Left lung (tissue), 10 donors: ENCODE measurements around the gene GSK3A. TPM values are rescaled to one million over a fixed set of nuclear protein-coding genes. Genes with fewer than 3 reads are reported as not detected.

Source experiments
- ATAC-seq: fragments of 200-7000 bp; cut with Tn5 transposase; one replicate; pipeline ENCODE4 v1.9.1; 2020; ENCODE audit warnings: moderate library complexity
- DNase-seq, 4 donors: peaks; one replicate each; pipeline ENCODE4 v3.0.0-alpha.2; 2013 to 2020
- H3K27ac ChIP-seq, 2 donors: fragments of 200-600 bp; sonication (generic) in 1 of 2; one replicate each; pipeline versions ENCODE4 v1.5.0 to v1.8.0; 2020 to 2021
- H3K27me3 ChIP-seq, 2 donors: fragments of 200-600 bp; sonication (generic) in 1 of 2; one replicate each; pipeline versions ENCODE4 v1.5.0 to v1.8.0; 2020 to 2021
- H3K36me3 ChIP-seq, 2 donors: fragments of 200-600 bp; sonication (generic) in 1 of 2; one replicate each; pipeline versions ENCODE4 v1.5.0 to v1.8.0; 2020 to 2021
- H3K4me1 ChIP-seq, 2 donors: fragments of 200-600 bp; one replicate each; pipeline ENCODE4 v1.8.0; 2021
- H3K4me3 ChIP-seq, 2 donors: fragments of 200-600 bp; sonication (generic) in 1 of 2; one replicate each; pipeline versions ENCODE4 v1.5.0 to v1.8.0; 2020 to 2021; ENCODE audit warnings: mild to moderate bottlenecking in 1 of 2
- H3K9me3 ChIP-seq, 2 donors: fragments of 200-600 bp; sonication (generic) in 1 of 2; one replicate each; pipeline versions ENCODE4 v1.5.0 to v1.8.0; 2020 to 2021
- CTCF ChIP-seq, 2 donors: fragments of 200-600 bp; sonication (generic) in 1 of 2; IDR thresholded peaks; one replicate each; pipeline versions ENCODE4 v1.5.0 to v1.8.0; 2021; ENCODE audit warnings: antibody characterized with exemption in 2 of 2
- intact Hi-C, 2 donors: fragments of 100-400 bp; cut with DNase I; formaldehyde crosslinking; loops; one replicate each; pipeline versions ENCODE4 v1.11.2 to v1.14.2; 2022
- polyA plus RNA-seq, 6 donors: library from polyadenylated mRNA; unstranded; fragments of 120-200 nt; gene quantifications; one replicate each; pipeline ENCODE4 v1.2.1, GENCODE V29; 2013; ENCODE audit not compliant: insufficient read length in 6 of 6
- total RNA-seq, 2 donors: library from RNA; stranded (reverse); fragmentation: NEBNext Ultra II Directional; extraction: Animal tissue kit (Norgen Biotek cat#: 25700); gene quantifications; one replicate each; pipeline ENCODE4 v1.2.1, GENCODE V29; 2021
- donor health status: DM: no; HTN: yes; CAD: no.
- donor health status: DM: no; HTN: no; CAD: no.

The GSK3A gene
- total and polyA plus RNA-seq, 8 donors: 33.4 to 67.4 (median 61.1) TPM

GRCh38 chr19:42283188-42284065 is 41.0 kb upstream of the GSK3A start:
- no peak for TF ChIP-seq CTCF (IDR thresholded peaks at IDR 0.05)
- intact Hi-C loops: no loop called here
- H3K27me3 ChIP-seq: no peaks in the 10 kb centered on the region
- ATAC-seq (peak; percentile 72), DNase-seq (peak; percentile 93 to 98 (median 96))
- H3K36me3 ChIP-seq: peaks cover 0 to 17% of the 10 kb centered on the region in 2 donors
- peak overlapping the region; percentile 89 to 94 for H3K27ac ChIP-seq
- H3K4me1 ChIP-seq: peaks cover 53 to 67% of the 10 kb centered on the region in 2 donors
- no peaks in the 10 kb centered on the region for H3K9me3 ChIP-seq
- H3K4me3 ChIP-seq: peak overlapping the region; percentile 41 to 62

DNA sequence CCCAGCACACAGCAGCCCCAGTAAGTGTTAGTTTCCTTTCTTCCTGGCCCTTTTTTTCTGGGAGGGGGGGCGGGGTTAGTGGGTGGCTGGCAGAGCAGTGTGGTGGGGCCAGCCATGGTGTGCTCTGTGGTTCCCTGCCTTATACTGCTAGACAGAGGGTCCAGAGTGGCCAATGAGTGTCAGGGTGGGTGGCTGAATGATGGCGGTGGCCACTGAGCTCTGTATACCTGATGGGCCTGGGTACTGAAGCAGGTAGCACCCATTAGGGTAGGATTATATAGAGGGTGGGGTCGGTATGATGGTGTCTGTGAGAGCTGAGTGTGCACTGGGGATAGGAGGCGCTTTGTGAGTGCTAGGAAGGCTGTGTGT is 40.4 kb upstream of the GSK3A start:
- Histone ChIP-seq H3K27ac (peak overlapping the region; percentile 89 to 94), H3K9me3 (no peaks in the 10 kb centered on the region), H3K4me1 (peaks cover 59 to 74% of the 10 kb centered on the region in 2 donors), H3K27me3 (no peaks in the 10 kb centered on the region), H3K4me3 (peak overlapping the region in 1 of 2 donors; percentile 62), H3K36me3 (peaks cover 0 to 11% of the 10 kb centered on the region in 2 donors)
- ATAC-seq (no peak), DNase-seq (no peak)
- intact Hi-C loops: no loop called here
- TF ChIP-seq CTCF (IDR thresholded peaks at IDR 0.05): no peak

DNA sequence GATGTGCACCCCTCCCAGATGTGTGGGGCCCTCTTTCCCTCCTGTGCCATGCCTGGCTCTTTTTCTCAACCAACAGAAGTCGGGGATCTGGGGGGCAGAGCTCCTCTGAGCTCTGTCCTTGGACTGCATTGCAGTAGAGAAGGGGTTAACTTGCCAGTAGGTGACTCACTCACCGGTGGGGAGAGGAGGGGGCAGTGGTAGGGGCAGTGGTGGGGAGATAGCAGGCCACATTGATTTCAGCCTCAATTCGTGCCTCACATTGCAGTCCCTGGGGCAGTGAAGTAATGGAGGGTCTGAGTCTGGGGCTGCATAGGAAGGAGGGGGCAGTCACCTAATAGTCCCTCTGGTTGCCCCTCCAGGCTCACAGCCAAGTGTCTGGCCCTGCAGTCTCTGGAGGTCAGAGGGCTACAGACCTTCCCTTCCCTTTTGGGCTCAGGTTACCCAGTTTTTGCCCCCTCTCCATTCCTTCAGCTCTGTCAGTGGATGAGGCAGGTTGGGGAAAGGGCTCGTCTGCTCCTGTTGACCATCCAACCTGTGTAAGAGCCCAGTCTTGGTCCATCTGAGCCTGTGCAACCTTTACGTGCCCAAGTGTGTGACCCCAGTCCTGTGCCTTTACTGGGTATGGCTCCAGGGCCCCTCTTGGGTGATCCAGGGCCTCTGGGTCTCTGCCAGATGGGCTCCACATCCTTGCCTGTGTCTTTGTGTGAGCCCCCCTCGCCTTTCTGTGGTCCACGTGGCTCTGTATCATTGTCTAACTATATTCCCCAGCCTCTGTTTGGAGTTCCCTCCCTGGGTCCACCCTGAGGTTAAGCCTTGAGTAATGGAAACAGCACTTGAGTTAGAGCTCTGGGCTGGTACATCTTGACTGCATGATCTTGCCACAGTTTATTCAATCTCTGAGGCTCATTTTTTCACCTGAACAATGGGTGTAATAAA is 39.7 kb upstream of the GSK3A start:
- intact Hi-C loops: no loop called here
- Histone ChIP-seq H3K9me3 (no peaks in the 10 kb centered on the region), H3K4me1 (peaks cover 63 to 79% of the 10 kb centered on the region in 2 donors), H3K36me3 (peaks cover 0 to 4% of the 10 kb centered on the region in 2 donors), H3K4me3 (peak overlapping the region in 1 of 2 donors; percentile 75), H3K27ac (peak overlapping the region; percentile 89 to 94), H3K27me3 (no peaks in the 10 kb centered on the region)
- no peak for DNase-seq
- TF ChIP-seq CTCF (IDR thresholded peaks at IDR 0.05): no peak
- ATAC-seq: no peak

DNA sequence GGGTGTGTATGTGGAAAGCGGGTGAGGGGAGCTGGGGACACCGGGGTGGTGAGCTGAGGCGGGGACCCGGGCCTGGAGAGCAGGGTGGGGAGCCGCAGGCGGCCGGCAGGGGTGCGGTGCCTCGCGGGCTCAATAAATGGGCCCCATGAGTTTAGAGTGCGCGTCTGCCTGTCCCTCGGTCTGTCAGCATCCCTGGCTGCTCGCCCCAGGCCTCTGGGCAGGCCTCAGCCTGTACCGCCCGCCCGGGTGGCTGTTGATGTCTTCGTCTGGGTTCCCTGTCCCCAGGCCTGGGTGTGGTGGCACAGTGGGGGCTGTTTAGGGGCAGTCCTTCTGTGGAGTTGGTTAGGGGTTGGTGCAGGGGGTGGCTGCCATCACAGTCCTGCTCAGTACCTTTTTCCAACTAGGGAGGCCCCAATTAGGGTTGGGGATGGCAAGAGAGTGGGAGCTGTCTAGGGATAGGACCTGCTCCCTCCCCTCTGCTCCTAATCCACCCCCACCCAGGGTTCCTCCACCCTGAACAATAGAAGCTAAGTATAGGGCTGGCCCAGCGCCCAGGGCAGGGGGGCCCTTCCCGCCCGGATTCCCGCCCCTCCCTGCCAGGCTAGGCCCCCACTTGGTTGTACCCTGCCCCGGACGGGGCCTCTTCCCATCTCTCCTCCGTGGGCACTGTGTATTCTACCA is 38.9 kb upstream of the GSK3A start:
- Histone ChIP-seq H3K4me3 (peak overlapping the region; percentile 13 to 75), H3K27ac (peak overlapping the region; percentile 89 to 94), H3K4me1 (peaks cover 63 to 82% of the 10 kb centered on the region in 2 donors), H3K36me3 (no peaks in the 10 kb centered on the region), H3K9me3 (no peaks in the 10 kb centered on the region), H3K27me3 (no peaks in the 10 kb centered on the region)
- no peak for TF ChIP-seq CTCF (IDR thresholded peaks at IDR 0.05)
- peak in 2 of 4 donors; percentile 52 to 63 for DNase-seq
- intact Hi-C loops: no loop called here
- ATAC-seq: no peak
